H1 (cell line): ENCODE results near the gene PPM1D. TPM values are rescaled to one million over a fixed set of nuclear protein-coding genes. Genes with fewer than 3 reads are reported as not detected.

Experiments used
- CTCF ChIA-PET: fragments of 300-600 bp; sonication (Branson Sonifier 250); formaldehyde crosslinking; loops from one replicate; lab custom pipeline; 2021; ENCODE audit not compliant: partially characterized antibody; lab: Charles Lee
- POLR2A ChIA-PET: fragments of 300-600 bp; sonication (Branson Sonifier 250); formaldehyde crosslinking; loops from one replicate; lab custom pipeline; 2021; ENCODE audit warnings: inconsistent platforms; ENCODE audit not compliant: partially characterized antibody; lab: Charles Lee
- DNase-seq, 2 experiments: peaks; one replicate each; pipeline versions ENCODE4 v3.0.0 to v3.0.0-alpha.2; 2010 to 2022; ENCODE audit warnings: low spot score in 2 of 2, low read depth in 1 of 2, mixed read lengths in 1 of 2
- FAIRE-seq: peaks from 2 replicates; lab custom pipeline; 2011; peaks lifted over from hg19 to GRCh38; lab: Jason Lieb, UNC
- H2AFZ ChIP-seq: 2 replicates; pipeline ENCODE4 v1.8.1; 2012; ENCODE audit warnings: low read length, inconsistent platforms
- H2AK5ac ChIP-seq: 2 replicates; pipeline ENCODE4 v1.6.1; 2013; ENCODE audit warnings: low read depth, low read length
- H2BK120ac ChIP-seq: replicated peaks from 2 replicates; pipeline ENCODE3; 2013; ENCODE audit warnings: low read depth, low read length, inconsistent platforms
- H2BK12ac ChIP-seq: 2 replicates; pipeline ENCODE4 v1.6.1; 2013; ENCODE audit warnings: low read depth, low read length
- H2BK15ac ChIP-seq: 2 replicates; pipeline ENCODE4 v1.6.1; 2013; ENCODE audit warnings: low read length
- H2BK20ac ChIP-seq: 2 replicates; pipeline ENCODE4 v1.6.1; 2013; ENCODE audit warnings: low read length
- H2BK5ac ChIP-seq: 2 replicates; pipeline ENCODE4 v1.6.1; 2013; ENCODE audit warnings: low read depth, low read length
- H3K14ac ChIP-seq: 2 replicates; pipeline ENCODE4 v1.6.1; 2013; ENCODE audit warnings: inconsistent platforms; ENCODE audit not compliant: insufficient read length
- H3K18ac ChIP-seq: 2 replicates; pipeline ENCODE4 v1.6.1; 2013; ENCODE audit warnings: low read length; ENCODE audit errors: extremely low read depth
- H3K23ac ChIP-seq: 2 replicates; pipeline ENCODE4 v1.6.1; 2013; ENCODE audit warnings: inconsistent platforms; ENCODE audit not compliant: insufficient read length
- H3K23me2 ChIP-seq: 2 replicates; pipeline ENCODE4 v1.6.1; 2013; ENCODE audit warnings: low read depth, low read length
- H3K27ac ChIP-seq: 2 replicates; pipeline ENCODE4 v1.6.1; 2011; ENCODE audit warnings: low read depth, low read length, inconsistent platforms
- H3K27me3 ChIP-seq, 4 experiments: replicated peaks in 1 of 4; 1 replicate in 1 of 4; 2 replicates in 3 of 4; pipeline versions ENCODE4 v1.6.1 to v1.8.1; 2011 to 2013; ENCODE audit warnings: low read length in 3 of 4, mild to moderate bottlenecking in 3 of 4, inconsistent platforms in 2 of 4, mixed read lengths in 2 of 4, moderate library complexity in 1 of 4; ENCODE audit not compliant: control insufficient read depth in 3 of 4, insufficient read depth in 3 of 4; ENCODE audit errors: extremely low read depth in 1 of 4
- H3K36me3 ChIP-seq, 4 experiments: 2 replicates each; pipeline versions ENCODE4 v1.6.1 to v1.8.1; 2011 to 2013; ENCODE audit warnings: mild to moderate bottlenecking in 4 of 4, low read length in 3 of 4, moderate library complexity in 2 of 4, control low read depth in 1 of 4, inconsistent platforms in 1 of 4; ENCODE audit not compliant: insufficient read depth in 4 of 4, control insufficient read depth in 2 of 4
- H3K4ac ChIP-seq: replicated peaks from 2 replicates; pipeline ENCODE3; 2013; ENCODE audit warnings: low read length, low read depth, mixed read lengths, inconsistent platforms; ENCODE audit not compliant: insufficient read length
- H3K4me1 ChIP-seq, 4 experiments: replicated peaks in 1 of 4; 1 replicate in 1 of 4; 2 replicates in 3 of 4; pipeline versions ENCODE4 v1.6.1 to v1.8.1; 2011 to 2013; ENCODE audit warnings: low read length in 3 of 4, inconsistent platforms in 2 of 4, mixed read lengths in 1 of 4; ENCODE audit not compliant: insufficient read depth in 4 of 4, control insufficient read depth in 3 of 4
- H3K4me2 ChIP-seq, 2 experiments: 2 replicates each; pipeline versions ENCODE4 v1.6.1 to v1.8.1; 2011 to 2013; ENCODE audit warnings: low read depth in 2 of 2, low read length in 2 of 2, control low read depth in 1 of 2, inconsistent platforms in 1 of 2, mild to moderate bottlenecking in 1 of 2; ENCODE audit not compliant: insufficient read depth in 1 of 2
- H3K4me3 ChIP-seq, 4 experiments: fragments of 200-600, 300-600 bp in 1 of 4; sonication (generic), shearing (Covaris generic), sonication (Bioruptor Twin) in 1 of 4; 2 replicates each; pipeline versions ENCODE4 v1.5.1 to v1.8.1; 2011 to 2016; ENCODE audit warnings: low read length in 4 of 4, low read depth in 3 of 4, control low read depth in 2 of 4, inconsistent platforms in 2 of 4, mild to moderate bottlenecking in 2 of 4, mixed read lengths in 1 of 4, moderate library complexity in 1 of 4; ENCODE audit not compliant: insufficient read depth in 2 of 4; ENCODE audit errors: extremely low read depth in 1 of 4
- H3K56ac ChIP-seq: replicated peaks from 2 replicates; pipeline ENCODE3; 2013; ENCODE audit warnings: low read depth, mild to moderate bottlenecking, mixed read lengths, low read length, inconsistent platforms; ENCODE audit not compliant: insufficient read length
- H3K79me1 ChIP-seq: 2 replicates; pipeline ENCODE4 v1.6.1; 2013; ENCODE audit warnings: low read depth, low read length, control low read depth
- H3K79me2 ChIP-seq, 2 experiments: 2 replicates each; pipeline versions ENCODE4 v1.6.1 to v1.8.1; 2012 to 2013; ENCODE audit warnings: low read length in 2 of 2, mild to moderate bottlenecking in 2 of 2, inconsistent platforms in 1 of 2; ENCODE audit not compliant: insufficient read depth in 2 of 2, control insufficient read depth in 1 of 2
- H3K9ac ChIP-seq, 4 experiments: replicated peaks in 1 of 4; 1 replicate in 1 of 4; 2 replicates in 3 of 4; pipeline versions ENCODE4 v1.6.1 to v1.8.1; 2011 to 2013; ENCODE audit warnings: low read depth in 3 of 4, low read length in 3 of 4, control low read depth in 2 of 4, mild to moderate bottlenecking in 2 of 4, moderate library complexity in 2 of 4, inconsistent platforms in 1 of 4; ENCODE audit errors: extremely low read depth in 1 of 4
- H3K9me3 ChIP-seq, 2 experiments: 2 replicates each; pipeline versions ENCODE4 v1.6.1 to v1.8.1; 2012 to 2013; ENCODE audit warnings: mild to moderate bottlenecking in 2 of 2, moderate library complexity in 2 of 2, control low read depth in 1 of 2, inconsistent platforms in 1 of 2, low read depth in 1 of 2, low read length in 1 of 2, mixed read lengths in 1 of 2; ENCODE audit not compliant: insufficient read depth in 2 of 2
- H4K20me1 ChIP-seq, 2 experiments: replicated peaks in 1 of 2; 2 replicates each; pipeline versions ENCODE3 to v1.8.1; 2011 to 2013; ENCODE audit warnings: inconsistent platforms in 2 of 2, low read length in 2 of 2, mild to moderate bottlenecking in 1 of 2; ENCODE audit not compliant: insufficient read depth in 2 of 2, control insufficient read depth in 1 of 2
- H4K5ac ChIP-seq: 2 replicates; pipeline ENCODE4 v1.6.1; 2013; ENCODE audit warnings: low read length, low read depth, mixed read lengths, inconsistent platforms; ENCODE audit not compliant: insufficient read length
- H4K8ac ChIP-seq: 2 replicates; pipeline ENCODE4 v1.8.0; 2013; ENCODE audit warnings: mild to moderate bottlenecking, moderate library complexity, low read length, inconsistent platforms; ENCODE audit not compliant: insufficient read depth; ENCODE audit errors: extremely low read depth
- H4K91ac ChIP-seq: replicated peaks from 2 replicates; pipeline ENCODE3; 2013; ENCODE audit warnings: low read length, mixed read lengths, inconsistent platforms; ENCODE audit not compliant: insufficient read length
- BACH1 ChIP-seq: IDR thresholded peaks from 2 replicates; pipeline ENCODE4 v1.6.1; 2012; ENCODE audit warnings: low read length, improper control_type of control experiment
- BCL11A ChIP-seq, 2 experiments: IDR thresholded peaks; one replicate each; pipeline ENCODE4 v1.6.1; 2011; ENCODE audit warnings: low read depth in 2 of 2, low read length in 2 of 2, mild to moderate bottlenecking in 2 of 2
- CHD2 ChIP-seq: IDR thresholded peaks from 2 replicates; pipeline ENCODE4 v1.6.1; 2012; ENCODE audit warnings: low read length, improper control_type of control experiment
- EP300 ChIP-seq, 2 experiments: IDR thresholded peaks; 1 replicate in 1 of 2; 2 replicates in 1 of 2; pipeline ENCODE4 v1.6.1; 2011 to 2012; ENCODE audit warnings: low read depth in 2 of 2, low read length in 2 of 2, mild to moderate bottlenecking in 2 of 2, borderline replicate concordance in 1 of 2, inconsistent platforms in 1 of 2, moderate library complexity in 1 of 2
- FOSL1 ChIP-seq: IDR thresholded peaks from 2 replicates; pipeline ENCODE4 v1.6.1; 2011; ENCODE audit warnings: mild to moderate bottlenecking, low read depth, low read length, moderate library complexity; ENCODE audit not compliant: insufficient read depth
- HDAC2 ChIP-seq, 2 experiments: fragments of 300-600 bp in 1 of 2; sonication (generic) in 1 of 2; IDR thresholded peaks; 2 replicates each; pipeline ENCODE4 v1.6.1; 2011 to 2012; ENCODE audit warnings: low read depth in 2 of 2, low read length in 2 of 2, mild to moderate bottlenecking in 2 of 2, moderate library complexity in 2 of 2, borderline replicate concordance in 1 of 2, inconsistent platforms in 1 of 2
- HDAC6 ChIP-seq: IDR thresholded peaks from one replicate; pipeline ENCODE4 v1.7.1; 2012; ENCODE audit warnings: low read depth, mild to moderate bottlenecking, inconsistent platforms, low read length, moderate library complexity
- JUN ChIP-seq: IDR thresholded peaks from 2 replicates; pipeline ENCODE4 v1.6.1; 2011; ENCODE audit warnings: low read depth, mild to moderate bottlenecking, improper control_type of control experiment, low read length
- KDM4A ChIP-seq: IDR thresholded peaks from one replicate; pipeline ENCODE4 v1.7.1; 2012; ENCODE audit warnings: low read depth, mild to moderate bottlenecking, moderate library complexity, low read length, inconsistent platforms; ENCODE audit not compliant: severe bottlenecking
- MAX ChIP-seq: IDR thresholded peaks from 2 replicates; pipeline ENCODE4 v1.6.1; 2012; ENCODE audit warnings: inconsistent platforms
- POLR2A ChIP-seq, 2 experiments: IDR thresholded peaks; 1 replicate in 1 of 2; 2 replicates in 1 of 2; pipeline ENCODE4 v1.6.1; 2011; ENCODE audit warnings: low read depth in 2 of 2, low read length in 2 of 2, mild to moderate bottlenecking in 2 of 2; ENCODE audit errors: control extremely low read depth in 1 of 2
- POU5F1 ChIP-seq: IDR thresholded peaks from 2 replicates; pipeline ENCODE4 v1.6.1; 2011; ENCODE audit warnings: low read depth, mild to moderate bottlenecking, low read length, moderate library complexity
- RFX5 ChIP-seq: IDR thresholded peaks from 2 replicates; pipeline ENCODE4 v1.6.1; 2011; ENCODE audit warnings: low read depth, low read length, improper control_type of control experiment, borderline replicate concordance
- TBP ChIP-seq: IDR thresholded peaks from 2 replicates; pipeline ENCODE4 v1.6.1; 2011; ENCODE audit warnings: low read depth, low read length, improper control_type of control experiment
- YY1 ChIP-seq: IDR thresholded peaks from 2 replicates; pipeline ENCODE4 v1.6.1; 2011; ENCODE audit warnings: low read depth, mild to moderate bottlenecking, low read length
- WGBS, 2 experiments: shearing (Covaris generic) in 1 of 2; methylation state at CpG; one replicate each; pipeline versions ENCODE4 v1.1.6 to v1.1.7; 2013 to 2015; ENCODE audit warnings: low lambda C conversion rate in 2 of 2, mixed read lengths in 2 of 2, inconsistent platforms in 1 of 2, low coverage in 1 of 2, missing lambda C conversion rate in 1 of 2; ENCODE audit not compliant: insufficient replicate concordance in 2 of 2, insufficient coverage in 1 of 2, insufficient read length in 1 of 2; ENCODE audit errors: extremely low coverage in 1 of 2, missing lambda C conversion rate in 1 of 2; 5-methylcytosine and 5-hydroxymethylcytosine counted together
- polyA plus RNA-seq, 7 experiments: library from polyadenylated mRNA; depleted of rRNA in 3 of 7; stranded (reverse) in 5 of 7; unstranded in 2 of 7; fragments of >200 nt in 5 of 7; fragments of 200-250 nt in 2 of 7; gene quantifications; 1 replicate in 5 of 7; 2 replicates in 1 of 7; 4 replicates in 1 of 7; pipeline versions ENCODE4 v1.2.1 to v1.2.3, GENCODE V29; 2011 to 2013; ENCODE audit warnings: missing spikeins in 2 of 7, mixed read lengths in 2 of 7
- total RNA-seq: library from RNA; stranded (reverse); fragmentation: NEBNext Ultra II Directional; extraction: Animal tissue kit (Norgen Biotek cat#: 25700); gene quantifications from 2 replicates; pipeline ENCODE4 v1.2.1, GENCODE V29; 2021

The PPM1D gene
- total and polyA plus RNA-seq, 2 of the 8 experiments (the other 6 are each of a cell fraction or from before 2014, with no cell fraction given): 5.0 to 16.7 TPM

GRCh38 chr17:60554377-60554788, 45.6 kb upstream of the PPM1D start:
- H3K23me2 ChIP-seq: no peaks in the 10 kb centered on the region
- no peak overlapping the region for H3K4ac ChIP-seq
- H3K4me1 ChIP-seq: no peaks in the 10 kb centered on the region
- H3K4me2 ChIP-seq: no peak overlapping the region
- H2BK20ac ChIP-seq: no peak overlapping the region
- no peak overlapping the region for H2BK12ac ChIP-seq
- ChIA-PET POLR2A (interaction anchor here (1.2 kb wide), 1 partner anchor 45 kb away, joined by 3 read pairs; no protein-coding TSS in a partner anchor), CTCF (interaction anchor here (1.6 kb wide), 1 partner anchor 15 kb away, joined by 7 read pairs; no protein-coding TSS in a partner anchor)
- H3K79me2 ChIP-seq: no peaks in the 10 kb centered on the region
- H2BK5ac ChIP-seq: no peak overlapping the region
- no peaks in the 10 kb centered on the region for H3K79me1 ChIP-seq
- H3K56ac ChIP-seq: no peak overlapping the region
- no peak overlapping the region for H3K18ac ChIP-seq
- H2AK5ac ChIP-seq: no peak overlapping the region
- no peaks in the 10 kb centered on the region; a peak in 1 of 8 replicates for H3K36me3 ChIP-seq
- no peak overlapping the region for H3K4me3 ChIP-seq
- no peak overlapping the region for H3K9ac ChIP-seq
- H2BK15ac ChIP-seq: no peak overlapping the region
- no peak overlapping the region for H2BK120ac ChIP-seq
- no peak overlapping the region for H4K5ac ChIP-seq
- H3K27ac ChIP-seq: no peak overlapping the region
- FAIRE-seq (no peak), DNase-seq (no peak)
- H4K91ac ChIP-seq: no peak overlapping the region
- H3K27me3 ChIP-seq: no peaks in the 10 kb centered on the region
- no peak overlapping the region for H4K8ac ChIP-seq
- WGBS, 2 experiments: 92% methylated on average over 2 of the region's 2 CpGs; no CpG with 5 or more reads in 1 of the 2 experiments
- H3K9me3 ChIP-seq: peaks cover 19 to 31% of the 10 kb centered on the region in 2 experiments
- H3K14ac ChIP-seq: no peak overlapping the region
- no peak overlapping the region for H3K23ac ChIP-seq
- no peaks in the 10 kb centered on the region for H4K20me1 ChIP-seq
- H2AFZ ChIP-seq: no peak overlapping the region
- TF ChIP-seq BACH1 (no peak), YY1 (no peak), BCL11A (IDR thresholded peaks at IDR 0.05; ENCODE audit: low read depth in 2 of 2, low read length in 2 of 2) (no peak), JUN (no peak), EP300 (IDR thresholded peaks at IDR 0.05; ENCODE audit: borderline replicate concordance in 1 of 2, low read depth in 2 of 2, low read length in 2 of 2) (no peak), MAX (no peak), TBP (no peak), HDAC2 (IDR thresholded peaks at IDR 0.05; ENCODE audit: borderline replicate concordance in 1 of 2, low read depth in 2 of 2, low read length in 2 of 2) (no peak), RFX5 (no peak), KDM4A (no peak), POLR2A (IDR thresholded peaks at IDR 0.05; ENCODE audit: control extremely low read depth in 1 of 2, low read depth in 2 of 2, low read length in 2 of 2) (no peak), CHD2 (no peak), HDAC6 (no peak), POU5F1 (no peak), FOSL1 (no peak)
